ENCODE results near the gene VCAN. TPM values are rescaled to one million over a fixed set of nuclear protein-coding genes. Genes with fewer than 3 reads are reported as not detected.

Gene VCAN
- total and polyA plus RNA-seq, 2 donors = 7.0 to 15.0 TPM

- Histone ChIP-seq H3K36me3 (ENCODE audit: control insufficient read depth in 2 of 2, insufficient read depth in 2 of 2, low read length in 1 of 2) (no peaks in the 10 kb centered on the region), H3K9me3 (ENCODE audit: control insufficient read depth in 2 of 2, insufficient read depth in 1 of 2, low read length in 1 of 2) (peaks cover 6 to 7% of the 10 kb centered on the region in 2 donors), H3K27ac (ENCODE audit: low read depth in 1 of 2, low read length in 1 of 2) (peak overlapping the region; percentile 4 to 25), H3K4me3 (ENCODE audit: low read length in 2 of 2) (peak overlapping the region; percentile 41 to 50), H3K27me3 (ENCODE audit: control insufficient read depth in 2 of 2, insufficient read depth in 1 of 2, low read length in 1 of 2) (peaks cover 47 to 74% of the 10 kb centered on the region in 2 donors), H3K4me1 (ENCODE audit: control insufficient read depth in 2 of 2, insufficient read depth in 2 of 2, low read length in 2 of 2) (peaks cover 26 to 43% of the 10 kb centered on the region in 2 donors)
- DNase-seq (ENCODE audit: low read depth in 6 of 9, low spot score in 9 of 9) = peak in 8 of 9 donors; percentile 48 to 85 (median 66)
- 1% methylated on average over 42 of the region's 42 CpGs for WGBS
Measured at GRCh38 chr5:83473346-83474160, 2.0 kb downstream of the VCAN start.

- peaks cover 47 to 69% of the 10 kb centered on the region in 2 donors for H3K27me3 ChIP-seq (ENCODE audit: control insufficient read depth in 2 of 2, insufficient read depth in 1 of 2, low read length in 1 of 2)
Measured at GRCh38 chr5:83474161-83474796, 2.7 kb downstream of the VCAN start.

GRCh38 chr5:83474991-83475390 is 3.4 kb downstream of the VCAN start:
- peak overlapping the region in 1 of 2 donors; percentile 50 for H3K4me3 ChIP-seq (ENCODE audit: low read length in 2 of 2)
- peaks cover 6 to 7% of the 10 kb centered on the region in 2 donors for H3K9me3 ChIP-seq (ENCODE audit: control insufficient read depth in 2 of 2, insufficient read depth in 1 of 2, low read length in 1 of 2)
- WGBS = 23% methylated on average over 8 of the region's 8 CpGs
- no peak overlapping the region for H3K27ac ChIP-seq (ENCODE audit: low read depth in 1 of 2, low read length in 1 of 2)
- DNase-seq (ENCODE audit: low read depth in 6 of 9, low spot score in 9 of 9) = peak in 2 of 9 donors; percentile 0 to 7
- H3K27me3 ChIP-seq (ENCODE audit: control insufficient read depth in 2 of 2, insufficient read depth in 1 of 2, low read length in 1 of 2) = peaks cover 47 to 62% of the 10 kb centered on the region in 2 donors
- no peaks in the 10 kb centered on the region for H3K36me3 ChIP-seq (ENCODE audit: control insufficient read depth in 2 of 2, insufficient read depth in 2 of 2, low read length in 1 of 2)
- H3K4me1 ChIP-seq (ENCODE audit: control insufficient read depth in 2 of 2, insufficient read depth in 2 of 2, low read length in 2 of 2) = peaks cover 26 to 43% of the 10 kb centered on the region in 2 donors

More at GRCh38 chr5:83474161-83474796, 2.7 kb downstream of the VCAN start:
- Histone ChIP-seq H3K27ac (ENCODE audit: low read depth in 1 of 2, low read length in 1 of 2) (peak overlapping the region in 1 of 2 donors; percentile 25), H3K36me3 (ENCODE audit: control insufficient read depth in 2 of 2, insufficient read depth in 2 of 2, low read length in 1 of 2) (no peaks in the 10 kb centered on the region), H3K4me3 (ENCODE audit: low read length in 2 of 2) (peak overlapping the region; percentile 41 to 50), H3K9me3 (ENCODE audit: control insufficient read depth in 2 of 2, insufficient read depth in 1 of 2, low read length in 1 of 2) (peaks cover 6 to 7% of the 10 kb centered on the region in 2 donors), H3K4me1 (ENCODE audit: control insufficient read depth in 2 of 2, insufficient read depth in 2 of 2, low read length in 2 of 2) (peaks cover 26 to 43% of the 10 kb centered on the region in 2 donors)
- peak in 5 of 9 donors; percentile 28 to 68 (median 52) for DNase-seq (ENCODE audit: low read depth in 6 of 9, low spot score in 9 of 9)
- WGBS = under 1% methylated on average over 46 of the region's 46 CpGs

GRCh38 chr5:83475391-83475863 is 3.9 kb downstream of the VCAN start:
- Histone ChIP-seq H3K9me3 (ENCODE audit: control insufficient read depth in 2 of 2, insufficient read depth in 1 of 2, low read length in 1 of 2) (peaks cover 6 to 7% of the 10 kb centered on the region in 2 donors), H3K36me3 (ENCODE audit: control insufficient read depth in 2 of 2, insufficient read depth in 2 of 2, low read length in 1 of 2) (no peaks in the 10 kb centered on the region), H3K27ac (ENCODE audit: low read depth in 1 of 2, low read length in 1 of 2) (no peak overlapping the region), H3K27me3 (ENCODE audit: control insufficient read depth in 2 of 2, insufficient read depth in 1 of 2, low read length in 1 of 2) (peaks cover 47 to 58% of the 10 kb centered on the region in 2 donors), H3K4me3 (ENCODE audit: low read length in 2 of 2) (no peak overlapping the region), H3K4me1 (ENCODE audit: control insufficient read depth in 2 of 2, insufficient read depth in 2 of 2, low read length in 2 of 2) (peaks cover 26 to 43% of the 10 kb centered on the region in 2 donors)
- 42% methylated on average over 5 of the region's 5 CpGs for WGBS
- DNase-seq (ENCODE audit: low read depth in 6 of 9, low spot score in 9 of 9) = peak in 1 of 9 donors; percentile 1

GRCh38 chr5:83475935-83476814 is 4.6 kb downstream of the VCAN start:
- 60% methylated on average over 5 of the region's 5 CpGs for WGBS
- H3K27ac ChIP-seq (ENCODE audit: low read depth in 1 of 2, low read length in 1 of 2) = no peak overlapping the region
- H3K36me3 ChIP-seq (ENCODE audit: control insufficient read depth in 2 of 2, insufficient read depth in 2 of 2, low read length in 1 of 2) = no peaks in the 10 kb centered on the region
- H3K4me1 ChIP-seq (ENCODE audit: control insufficient read depth in 2 of 2, insufficient read depth in 2 of 2, low read length in 2 of 2) = peaks cover 26 to 39% of the 10 kb centered on the region in 2 donors
- H3K27me3 ChIP-seq (ENCODE audit: control insufficient read depth in 2 of 2, insufficient read depth in 1 of 2, low read length in 1 of 2) = peaks cover 40 to 50% of the 10 kb centered on the region in 2 donors
- no peak for DNase-seq (ENCODE audit: low read depth in 6 of 9, low spot score in 9 of 9)
- H3K9me3 ChIP-seq (ENCODE audit: control insufficient read depth in 2 of 2, insufficient read depth in 1 of 2, low read length in 1 of 2) = peaks cover 6 to 7% of the 10 kb centered on the region in 2 donors
- H3K4me3 ChIP-seq (ENCODE audit: low read length in 2 of 2) = no peak overlapping the region

GRCh38 chr5:83482961-83483360 is 11.4 kb downstream of the VCAN start:
- DNase-seq (ENCODE audit: low read depth in 6 of 9, low spot score in 9 of 9) = no peak
- Histone ChIP-seq H3K27ac (ENCODE audit: low read depth in 1 of 2, low read length in 1 of 2) (no peak overlapping the region), H3K9me3 (ENCODE audit: control insufficient read depth in 2 of 2, insufficient read depth in 1 of 2, low read length in 1 of 2) (no peaks in the 10 kb centered on the region), H3K36me3 (ENCODE audit: control insufficient read depth in 2 of 2, insufficient read depth in 2 of 2, low read length in 1 of 2) (no peaks in the 10 kb centered on the region), H3K27me3 (ENCODE audit: control insufficient read depth in 2 of 2, insufficient read depth in 1 of 2, low read length in 1 of 2) (no peaks in the 10 kb centered on the region), H3K4me3 (ENCODE audit: low read length in 2 of 2) (no peak overlapping the region), H3K4me1 (ENCODE audit: control insufficient read depth in 2 of 2, insufficient read depth in 2 of 2, low read length in 2 of 2) (no peaks in the 10 kb centered on the region)
- WGBS = 97% methylated on average over 1 of the region's 1 CpG

- H3K4me3 ChIP-seq (ENCODE audit: low read length in 2 of 2) = no peak overlapping the region
- WGBS = 94% methylated on average over 2 of the region's 2 CpGs
- H3K27ac ChIP-seq (ENCODE audit: low read depth in 1 of 2, low read length in 1 of 2) = no peak overlapping the region
- H3K27me3 ChIP-seq (ENCODE audit: control insufficient read depth in 2 of 2, insufficient read depth in 1 of 2, low read length in 1 of 2) = no peaks in the 10 kb centered on the region
- H3K4me1 ChIP-seq (ENCODE audit: control insufficient read depth in 2 of 2, insufficient read depth in 2 of 2, low read length in 2 of 2) = no peaks in the 10 kb centered on the region
- H3K9me3 ChIP-seq (ENCODE audit: control insufficient read depth in 2 of 2, insufficient read depth in 1 of 2, low read length in 1 of 2) = no peaks in the 10 kb centered on the region
- H3K36me3 ChIP-seq (ENCODE audit: control insufficient read depth in 2 of 2, insufficient read depth in 2 of 2, low read length in 1 of 2) = no peaks in the 10 kb centered on the region
- no peak for DNase-seq (ENCODE audit: low read depth in 6 of 9, low spot score in 9 of 9)
Measured at GRCh38 chr5:83484294-83484693, 12.8 kb downstream of the VCAN start.

- no peaks in the 10 kb centered on the region for H3K36me3 ChIP-seq (ENCODE audit: control insufficient read depth in 2 of 2, insufficient read depth in 2 of 2, low read length in 1 of 2)
- no peak for DNase-seq (ENCODE audit: low read depth in 6 of 9, low spot score in 9 of 9)
- no peak overlapping the region for H3K27ac ChIP-seq (ENCODE audit: low read depth in 1 of 2, low read length in 1 of 2)
- no peaks in the 10 kb centered on the region for H3K27me3 ChIP-seq (ENCODE audit: control insufficient read depth in 2 of 2, insufficient read depth in 1 of 2, low read length in 1 of 2)
- no peaks in the 10 kb centered on the region for H3K4me1 ChIP-seq (ENCODE audit: control insufficient read depth in 2 of 2, insufficient read depth in 2 of 2, low read length in 2 of 2)
- 95% methylated on average over 4 of the region's 4 CpGs for WGBS
- no peak overlapping the region for H3K4me3 ChIP-seq (ENCODE audit: low read length in 2 of 2)
- H3K9me3 ChIP-seq (ENCODE audit: control insufficient read depth in 2 of 2, insufficient read depth in 1 of 2, low read length in 1 of 2) = no peaks in the 10 kb centered on the region
Measured at GRCh38 chr5:83485842-83486241, 14.3 kb downstream of the VCAN start.
